IPS-15b (cell line): ENCODE results near the gene MAMLD1.

Experiments used
- H3K27me3 ChIP-seq: one replicate; pipeline ENCODE4 v1.6.1; 2013; ENCODE audit warnings: low read length; ENCODE audit not compliant: control insufficient read depth, insufficient read depth
- H3K36me3 ChIP-seq: one replicate; pipeline ENCODE4 v1.6.1; 2013; ENCODE audit warnings: low read length; ENCODE audit not compliant: control insufficient read depth, insufficient read depth
- H3K4me1 ChIP-seq: one replicate; pipeline ENCODE4 v1.6.1; 2013; ENCODE audit warnings: mild to moderate bottlenecking, low read length; ENCODE audit not compliant: control insufficient read depth, insufficient read depth
- H3K4me3 ChIP-seq: one replicate; pipeline ENCODE4 v1.5.1; 2013; ENCODE audit warnings: low read depth, low read length
- H3K9ac ChIP-seq: one replicate; pipeline ENCODE4 v1.6.1; 2013; ENCODE audit warnings: low read depth, mild to moderate bottlenecking, low read length
- H3K9me3 ChIP-seq: one replicate; pipeline ENCODE4 v1.6.1; 2013; ENCODE audit warnings: mild to moderate bottlenecking, low read length; ENCODE audit not compliant: control insufficient read depth, insufficient read depth

Gene MAMLD1

DNA sequence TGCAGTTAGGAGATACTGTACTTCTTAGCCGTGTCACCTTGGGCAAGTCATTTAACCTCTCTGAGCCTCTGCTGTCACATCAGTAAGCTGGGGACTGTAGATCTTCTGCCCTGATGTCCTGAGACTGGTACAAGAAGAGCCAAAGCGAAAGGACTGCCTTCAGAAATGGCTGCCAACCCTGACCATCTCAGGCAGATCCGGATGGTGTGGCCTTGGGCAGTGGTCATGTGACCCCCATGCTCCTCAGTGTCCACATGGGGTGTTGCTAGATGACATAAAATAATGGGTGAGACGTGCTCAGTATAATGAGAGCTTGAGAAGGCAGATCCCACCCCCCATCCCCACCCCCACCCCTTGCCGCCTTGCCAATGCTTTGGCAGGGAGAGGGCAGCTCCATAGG is 144.9 kb downstream of the MAMLD1 start:
- Histone ChIP-seq H3K4me3 (no peak overlapping the region), H3K36me3 (no peaks in the 10 kb centered on the region), H3K9me3 (no peaks in the 10 kb centered on the region), H3K4me1 (peaks cover 10% of the 10 kb centered on the region), H3K9ac (no peak overlapping the region), H3K27me3 (no peaks in the 10 kb centered on the region)

DNA sequence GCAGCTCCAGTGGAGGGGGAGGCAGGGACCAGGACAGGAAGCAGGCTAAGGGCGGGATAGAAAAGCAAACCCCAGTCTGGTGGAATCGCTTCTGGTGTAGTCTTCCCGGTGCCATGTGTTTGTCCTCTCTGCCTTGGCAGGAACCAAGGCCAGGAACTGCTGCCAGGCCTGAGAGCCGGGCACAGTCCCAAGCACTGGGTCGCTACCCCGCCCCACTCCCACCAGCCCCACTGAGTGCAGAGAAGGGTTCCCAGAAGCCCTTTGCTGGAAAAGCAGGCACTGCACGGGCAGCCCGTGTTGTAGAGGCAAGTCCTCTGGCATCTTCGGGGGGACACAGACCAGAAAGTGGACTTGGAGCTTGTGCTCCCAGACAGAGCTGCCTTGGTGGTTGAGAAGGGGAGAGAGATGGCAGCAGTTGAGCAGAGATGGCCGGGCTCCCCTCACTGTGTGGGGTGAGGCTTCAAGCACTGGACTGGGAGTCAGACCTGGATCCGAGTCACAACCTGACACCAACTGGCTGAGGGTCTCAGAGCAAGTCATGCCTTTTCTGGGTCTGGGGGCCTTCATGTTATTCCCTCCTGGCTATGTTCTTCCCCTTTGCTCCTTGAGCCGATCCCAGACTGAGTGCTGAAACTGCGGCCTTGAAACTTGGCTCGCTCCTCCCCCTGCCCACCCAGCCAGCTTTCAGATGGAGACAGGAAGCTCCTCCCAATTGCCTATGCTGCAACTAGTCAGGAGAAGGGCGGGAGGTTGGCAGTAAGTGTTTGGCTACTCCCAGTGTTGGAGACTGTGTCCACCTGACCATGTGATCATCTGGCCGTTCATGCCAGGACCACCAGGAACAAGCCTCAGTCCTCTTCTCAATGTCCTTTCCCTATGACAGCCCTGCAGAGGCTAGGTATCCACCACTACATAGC is 145.6 kb downstream of the MAMLD1 start:
- H3K9me3 ChIP-seq: no peaks in the 10 kb centered on the region
- H3K9ac ChIP-seq: no peak overlapping the region
- peaks cover 10% of the 10 kb centered on the region for H3K4me1 ChIP-seq
- no peak overlapping the region for H3K4me3 ChIP-seq
- no peaks in the 10 kb centered on the region for H3K36me3 ChIP-seq
- H3K27me3 ChIP-seq: no peaks in the 10 kb centered on the region

DNA sequence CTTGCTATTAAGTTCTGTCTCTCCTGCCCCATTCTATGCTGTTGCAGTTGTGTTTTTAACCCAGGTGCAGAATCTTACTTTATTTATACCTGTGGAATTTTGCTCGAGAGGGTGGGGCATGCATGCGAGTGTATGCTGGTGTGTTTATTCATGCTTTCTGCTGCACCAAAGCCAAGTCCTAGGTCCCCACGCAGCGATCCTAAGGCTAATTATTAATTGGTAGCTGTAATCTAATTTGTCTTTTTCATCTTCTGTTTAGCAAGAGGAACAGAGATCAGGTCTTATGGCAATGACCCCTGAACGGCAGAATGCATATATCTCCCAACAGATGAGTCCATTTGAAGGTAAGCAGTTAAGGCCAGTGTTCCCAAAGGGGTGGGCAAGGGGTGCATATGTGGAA is 146.6 kb downstream of the MAMLD1 start:
- H3K9ac ChIP-seq: no peak overlapping the region
- no peaks in the 10 kb centered on the region for H3K9me3 ChIP-seq
- no peaks in the 10 kb centered on the region for H3K36me3 ChIP-seq
- no peak overlapping the region for H3K4me3 ChIP-seq
- no peaks in the 10 kb centered on the region for H3K27me3 ChIP-seq
- H3K4me1 ChIP-seq: peaks cover 10% of the 10 kb centered on the region

DNA sequence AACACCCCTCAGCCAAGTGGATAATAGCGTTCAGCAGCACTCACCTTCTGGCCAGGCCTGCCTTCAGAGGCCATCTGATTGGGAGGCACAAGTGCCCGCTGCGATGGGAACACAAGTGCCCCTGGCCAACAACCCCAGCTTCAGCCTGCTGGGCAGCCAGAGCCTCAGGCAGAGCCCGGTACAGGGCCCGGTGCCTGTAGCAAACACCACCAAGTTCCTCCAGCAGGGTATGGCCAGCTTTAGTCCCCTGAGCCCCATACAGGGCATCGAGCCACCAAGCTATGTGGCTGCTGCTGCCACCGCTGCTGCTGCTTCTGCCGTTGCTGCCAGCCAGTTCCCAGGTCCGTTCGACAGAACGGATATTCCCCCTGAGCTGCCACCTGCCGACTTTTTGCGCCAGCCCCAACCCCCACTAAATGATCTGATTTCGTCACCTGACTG is 149.4 kb downstream of the MAMLD1 start:
- Histone ChIP-seq H3K36me3 (no peaks in the 10 kb centered on the region), H3K9ac (no peak overlapping the region), H3K9me3 (no peaks in the 10 kb centered on the region), H3K4me1 (no peaks in the 10 kb centered on the region), H3K27me3 (no peaks in the 10 kb centered on the region), H3K4me3 (no peak overlapping the region)

DNA sequence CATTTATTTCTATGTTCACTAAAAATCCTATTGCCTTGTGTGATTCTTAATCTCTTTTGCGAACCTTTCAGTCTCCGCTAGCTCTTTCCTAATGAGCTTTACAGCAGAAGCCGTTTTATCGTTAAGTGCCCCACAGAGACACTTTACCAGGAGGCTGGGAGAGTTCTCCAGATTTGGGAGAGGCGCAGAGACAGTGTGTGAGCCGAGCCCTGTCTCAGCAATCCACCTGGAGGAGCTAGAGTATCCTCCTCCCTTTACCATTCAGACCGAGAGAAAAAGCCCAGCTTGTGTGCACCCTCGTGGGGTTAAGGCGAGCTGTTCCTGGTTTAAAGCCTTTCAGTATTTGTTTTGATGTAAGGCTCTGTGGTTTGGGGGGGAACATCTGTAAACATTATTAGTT is 150.4 kb downstream of the MAMLD1 start:
- Histone ChIP-seq H3K9ac (no peak overlapping the region), H3K9me3 (no peaks in the 10 kb centered on the region), H3K27me3 (no peaks in the 10 kb centered on the region), H3K4me1 (no peaks in the 10 kb centered on the region), H3K4me3 (no peak overlapping the region), H3K36me3 (no peaks in the 10 kb centered on the region)

DNA sequence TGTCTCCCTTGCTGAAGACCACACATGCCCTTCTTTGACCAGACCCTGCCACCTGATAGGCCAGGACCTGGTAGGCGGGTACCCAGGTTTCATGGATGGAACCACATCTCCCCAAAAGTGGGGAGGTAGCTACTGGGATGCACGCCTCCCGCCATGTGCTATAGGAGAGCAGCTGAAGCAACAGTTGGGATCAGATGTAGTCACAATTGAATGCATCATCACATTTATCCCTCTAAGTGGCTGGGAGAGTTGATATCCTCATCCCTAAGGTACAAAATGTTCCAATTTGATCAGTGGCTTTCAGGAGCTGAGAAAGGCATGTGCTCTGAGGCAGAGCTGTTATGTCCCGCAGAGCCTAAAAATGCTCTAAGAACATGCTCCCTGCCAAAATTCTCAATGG is 151.3 kb downstream of the MAMLD1 start:
- no peak overlapping the region for H3K9ac ChIP-seq
- no peak overlapping the region for H3K4me3 ChIP-seq
- H3K36me3 ChIP-seq: no peaks in the 10 kb centered on the region
- no peaks in the 10 kb centered on the region for H3K9me3 ChIP-seq
- H3K4me1 ChIP-seq: no peaks in the 10 kb centered on the region
- H3K27me3 ChIP-seq: no peaks in the 10 kb centered on the region

DNA sequence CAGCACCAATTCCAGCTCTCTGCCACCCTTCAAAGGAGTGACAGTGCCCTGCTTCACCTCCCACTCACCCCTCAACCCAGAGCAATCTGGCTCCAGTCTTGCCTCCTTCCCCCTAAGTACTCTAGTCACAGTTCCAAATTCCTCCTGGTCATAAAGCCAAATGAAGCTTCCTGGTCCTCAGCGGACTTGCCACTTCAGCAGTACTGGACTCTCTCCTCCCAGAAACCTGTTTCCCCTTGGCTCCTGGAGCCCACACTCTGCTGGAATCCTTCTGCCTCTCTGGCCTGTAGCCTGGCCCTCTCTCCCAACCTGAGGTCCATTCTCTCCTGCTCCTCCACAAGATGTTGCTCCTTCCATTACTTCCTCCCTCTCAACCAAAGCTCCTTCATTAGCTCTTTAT is 152.7 kb downstream of the MAMLD1 start:
- Histone ChIP-seq H3K4me1 (no peaks in the 10 kb centered on the region), H3K36me3 (no peaks in the 10 kb centered on the region), H3K27me3 (no peaks in the 10 kb centered on the region), H3K9me3 (no peaks in the 10 kb centered on the region), H3K4me3 (no peak overlapping the region), H3K9ac (no peak overlapping the region)

DNA sequence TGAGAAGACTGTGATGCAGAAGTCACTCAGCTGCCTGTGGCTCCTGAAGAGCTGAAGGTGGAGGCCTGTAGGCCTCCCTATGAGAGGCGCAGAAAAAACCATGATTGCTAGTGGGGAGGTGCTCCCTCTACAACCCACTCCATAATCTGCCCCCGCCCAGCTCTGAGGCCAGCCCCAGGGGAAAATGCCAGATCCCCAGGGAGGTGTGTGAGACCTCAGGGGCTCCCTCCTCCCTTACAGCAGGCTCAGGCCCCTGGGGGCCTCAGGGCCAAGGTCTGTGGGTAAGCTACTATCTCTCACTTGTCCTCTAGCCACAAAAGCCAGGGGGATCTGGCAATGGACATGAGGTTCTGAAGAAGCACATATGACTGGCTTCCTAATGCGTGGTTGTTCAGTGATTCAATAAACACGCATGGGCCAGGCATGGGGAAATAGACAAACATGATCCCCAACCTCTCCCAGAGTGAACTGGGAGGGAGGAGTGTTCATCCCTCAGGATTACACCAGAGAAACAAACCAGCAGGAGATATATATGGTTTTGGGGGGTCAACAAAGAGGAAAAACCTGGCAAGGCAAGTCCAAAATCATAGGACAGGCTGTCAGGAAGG is 154.3 kb downstream of the MAMLD1 start:
- H3K36me3 ChIP-seq: no peaks in the 10 kb centered on the region
- H3K9me3 ChIP-seq: no peaks in the 10 kb centered on the region
- no peaks in the 10 kb centered on the region for H3K4me1 ChIP-seq
- no peaks in the 10 kb centered on the region for H3K27me3 ChIP-seq
- no peak overlapping the region for H3K4me3 ChIP-seq
- no peak overlapping the region for H3K9ac ChIP-seq

DNA sequence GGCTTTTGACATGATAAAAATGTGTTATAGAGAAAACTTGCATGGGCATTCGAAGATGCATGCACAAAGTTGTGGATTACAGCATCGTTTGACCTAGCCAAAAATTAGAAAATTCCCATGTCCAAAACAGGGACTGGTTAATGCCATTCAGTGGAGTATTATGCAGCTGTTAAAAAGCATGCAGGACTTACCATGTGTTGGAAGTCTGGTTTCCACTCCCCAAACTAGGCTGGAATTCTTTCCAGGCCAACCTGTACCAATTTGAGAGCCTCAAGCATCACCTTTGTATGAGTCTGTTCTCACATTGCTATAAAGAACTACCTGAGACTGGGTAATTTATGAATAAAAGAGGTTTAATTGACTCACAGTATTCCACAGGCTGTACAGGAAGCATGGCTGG is 159.4 kb downstream of the MAMLD1 start:
- H3K4me1 ChIP-seq: no peaks in the 10 kb centered on the region
- no peak overlapping the region for H3K9ac ChIP-seq
- no peaks in the 10 kb centered on the region for H3K27me3 ChIP-seq
- no peaks in the 10 kb centered on the region for H3K36me3 ChIP-seq
- no peak overlapping the region for H3K4me3 ChIP-seq
- no peaks in the 10 kb centered on the region for H3K9me3 ChIP-seq

DNA sequence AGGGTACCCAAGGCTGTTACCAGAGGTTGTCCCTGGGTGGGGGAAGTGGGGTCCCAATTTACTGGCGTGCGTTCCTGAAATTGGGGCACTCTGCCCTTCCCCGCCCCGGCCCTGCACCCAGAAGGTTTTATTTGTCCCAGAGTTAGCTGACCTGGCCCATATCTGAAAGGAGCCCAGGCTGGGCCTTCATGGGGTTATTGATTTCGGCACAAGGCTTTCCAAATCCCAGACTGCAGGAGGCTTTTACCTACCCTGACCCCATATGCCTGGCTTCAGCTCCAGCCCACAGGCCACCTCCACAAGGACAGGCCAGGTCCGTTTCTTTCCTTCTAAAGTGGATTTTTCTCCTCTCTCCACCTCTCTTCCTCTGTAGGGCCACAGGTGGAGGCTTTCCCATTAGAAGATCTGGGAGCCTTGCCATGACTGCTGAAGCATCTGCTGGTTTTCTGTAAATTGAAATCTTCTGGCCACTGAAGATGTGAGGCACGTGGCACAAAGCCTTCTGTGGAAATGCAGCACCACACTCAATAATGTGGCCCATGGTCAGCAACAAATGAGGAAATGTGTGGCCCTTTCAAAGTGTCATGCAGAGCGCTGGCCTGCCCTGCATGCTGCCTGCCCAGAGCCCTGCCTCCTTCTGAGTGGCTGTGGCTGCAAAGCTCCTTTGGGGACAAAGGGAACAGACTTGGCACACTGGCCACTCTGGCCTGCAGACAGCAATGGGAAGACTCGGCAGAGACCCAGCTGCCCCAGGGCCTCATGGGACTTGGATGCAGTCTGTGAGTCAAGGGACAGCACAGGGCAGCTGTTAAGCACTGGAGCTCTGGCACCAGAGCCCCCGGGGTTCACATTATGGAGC is 162.2 kb downstream of the MAMLD1 start:
- H3K27me3 ChIP-seq: no peaks in the 10 kb centered on the region
- no peaks in the 10 kb centered on the region for H3K9me3 ChIP-seq
- H3K9ac ChIP-seq: no peak overlapping the region
- no peak overlapping the region for H3K4me3 ChIP-seq
- H3K36me3 ChIP-seq: no peaks in the 10 kb centered on the region
- no peaks in the 10 kb centered on the region for H3K4me1 ChIP-seq

DNA sequence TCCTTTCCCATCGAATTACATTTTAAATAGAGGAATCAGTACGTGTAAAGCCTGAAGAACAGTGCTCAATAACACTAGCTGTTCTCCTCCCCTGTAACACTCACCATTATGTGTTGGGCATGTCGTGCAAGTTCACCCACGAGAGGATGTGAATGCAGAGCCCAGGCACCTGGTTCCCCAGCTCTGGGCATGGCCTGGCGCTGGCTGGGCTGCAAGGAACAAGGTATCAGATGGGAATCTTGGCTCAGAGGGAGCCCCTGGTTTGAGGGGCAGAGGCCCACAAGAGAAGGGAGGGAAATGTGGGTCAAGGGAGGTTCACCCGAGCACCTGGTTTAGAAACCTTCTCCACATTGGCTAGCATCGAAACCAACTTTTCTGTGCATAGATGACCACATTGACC is 163.6 kb downstream of the MAMLD1 start:
- no peak overlapping the region for H3K9ac ChIP-seq
- H3K4me3 ChIP-seq: no peak overlapping the region
- peaks cover 4% of the 10 kb centered on the region for H3K9me3 ChIP-seq
- H3K36me3 ChIP-seq: no peaks in the 10 kb centered on the region
- no peaks in the 10 kb centered on the region for H3K27me3 ChIP-seq
- no peaks in the 10 kb centered on the region for H3K4me1 ChIP-seq
